Osteocyte (in vitro differentiated cells): ENCODE results near the gene COL1A2. TPM values are rescaled to one million over a fixed set of nuclear protein-coding genes. Genes with fewer than 3 reads are reported as not detected.

Experiments used
- DNase-seq: peaks from one replicate; pipeline ENCODE4 v3.0.0; 2021; ENCODE audit warnings: mixed read lengths; ENCODE audit not compliant: unreplicated experiment; ENCODE audit errors: extremely low spot score
- H3K27ac Mint-ChIP-seq: one replicate; pipeline ENCODE4 v1.8.0; 2021; ENCODE audit warnings: mild to moderate bottlenecking, mixed read lengths; ENCODE audit not compliant: unreplicated experiment
- H3K27me3 Mint-ChIP-seq: one replicate; pipeline ENCODE4 v1.8.0; 2021; ENCODE audit warnings: mixed read lengths; ENCODE audit not compliant: unreplicated experiment
- H3K36me3 Mint-ChIP-seq: one replicate; pipeline ENCODE4 v1.8.0; 2021; ENCODE audit warnings: mixed read lengths; ENCODE audit not compliant: unreplicated experiment
- H3K4me1 Mint-ChIP-seq: one replicate; pipeline ENCODE4 v1.8.0; 2021; ENCODE audit warnings: mixed read lengths; ENCODE audit not compliant: unreplicated experiment
- H3K4me3 Mint-ChIP-seq: one replicate; pipeline ENCODE4 v1.8.0; 2021; ENCODE audit warnings: mild to moderate bottlenecking, moderate library complexity, mixed read lengths; ENCODE audit not compliant: unreplicated experiment
- H3K9me3 Mint-ChIP-seq: one replicate; pipeline ENCODE4 v1.8.0; 2021; ENCODE audit warnings: mixed read lengths; ENCODE audit not compliant: unreplicated experiment
- CTCF ChIP-seq: fragments of 200-600 bp; sonication (generic); IDR thresholded peaks from 2 replicates; pipeline ENCODE4 v1.5.0; 2021; ENCODE audit warnings: antibody characterized with exemption, mild to moderate bottlenecking, moderate library complexity
- total RNA-seq: library from RNA; stranded (reverse); gene quantifications from 2 replicates; pipeline ENCODE4 v1.2.1, GENCODE V29; 2021

The COL1A2 gene
- total RNA-seq, 1 donor from 2014 or later: 7,492 TPM

GRCh38 chr7:94362276-94362675 is 32.4 kb upstream of the COL1A2 start:
- no peak for DNase-seq
- peaks cover 49% of the 10 kb centered on the region for H3K4me1 Mint-ChIP-seq
- H3K27me3 Mint-ChIP-seq: no peaks in the 10 kb centered on the region
- peaks cover 21% of the 10 kb centered on the region for H3K9me3 Mint-ChIP-seq
- peaks cover 17% of the 10 kb centered on the region for H3K36me3 Mint-ChIP-seq
- TF ChIP-seq CTCF: no peak
- H3K4me3 Mint-ChIP-seq: no peak overlapping the region
- no peak overlapping the region for H3K27ac Mint-ChIP-seq

GRCh38 chr7:94364816-94365215 is 29.9 kb upstream of the COL1A2 start:
- H3K9me3 Mint-ChIP-seq: peaks cover 12% of the 10 kb centered on the region
- H3K36me3 Mint-ChIP-seq: peaks cover 13% of the 10 kb centered on the region
- peaks cover 71% of the 10 kb centered on the region for H3K4me1 Mint-ChIP-seq
- no peak for TF ChIP-seq CTCF
- no peak for DNase-seq
- no peaks in the 10 kb centered on the region for H3K27me3 Mint-ChIP-seq
- H3K4me3 Mint-ChIP-seq: no peak overlapping the region
- no peak overlapping the region for H3K27ac Mint-ChIP-seq

GRCh38 chr7:94366163-94366562 is 28.5 kb upstream of the COL1A2 start:
- H3K4me1 Mint-ChIP-seq: peaks cover 81% of the 10 kb centered on the region
- H3K9me3 Mint-ChIP-seq: peaks cover 12% of the 10 kb centered on the region
- H3K27me3 Mint-ChIP-seq: no peaks in the 10 kb centered on the region
- H3K27ac Mint-ChIP-seq: peak overlapping the region; percentile 93
- TF ChIP-seq CTCF: no peak
- DNase-seq: no peak
- H3K4me3 Mint-ChIP-seq: no peak overlapping the region
- peaks cover 12% of the 10 kb centered on the region for H3K36me3 Mint-ChIP-seq

GRCh38 chr7:94366832-94367231 is 27.9 kb upstream of the COL1A2 start:
- peak overlapping the region; percentile 14 for H3K4me3 Mint-ChIP-seq
- peaks cover 12% of the 10 kb centered on the region for H3K9me3 Mint-ChIP-seq
- no peak for TF ChIP-seq CTCF
- H3K27me3 Mint-ChIP-seq: no peaks in the 10 kb centered on the region
- H3K36me3 Mint-ChIP-seq: peaks cover 12% of the 10 kb centered on the region
- peak overlapping the region; percentile 93 for H3K27ac Mint-ChIP-seq
- no peak for DNase-seq
- H3K4me1 Mint-ChIP-seq: peaks cover 86% of the 10 kb centered on the region

- H3K36me3 Mint-ChIP-seq: peaks cover 7% of the 10 kb centered on the region
- peaks cover 10% of the 10 kb centered on the region for H3K9me3 Mint-ChIP-seq
- H3K4me1 Mint-ChIP-seq: peaks cover 84% of the 10 kb centered on the region
- no peaks in the 10 kb centered on the region for H3K27me3 Mint-ChIP-seq
- H3K4me3 Mint-ChIP-seq: peak overlapping the region; percentile 49
- DNase-seq: no peak
- peak overlapping the region; percentile 93 for H3K27ac Mint-ChIP-seq
- TF ChIP-seq CTCF: no peak
These were observed 26.7 kb upstream of the COL1A2 start for GRCh38 chr7:94367949-94368348.
